H1 (cell line): ENCODE results near the gene ZNRF3. TPM values are rescaled to one million over a fixed set of nuclear protein-coding genes. Genes with fewer than 3 reads are reported as not detected.
"Not testable (repeated sequence)": the region's sequence is repeated elsewhere in the genome, so short reads cannot be mapped to it uniquely, and the experiment has no call there.

Experiments used
- CTCF ChIA-PET: fragments of 300-600 bp; sonication (Branson Sonifier 250); formaldehyde crosslinking; loops from one replicate; lab custom pipeline; 2021; ENCODE audit not compliant: partially characterized antibody; lab: Charles Lee
- POLR2A ChIA-PET: fragments of 300-600 bp; sonication (Branson Sonifier 250); formaldehyde crosslinking; loops from one replicate; lab custom pipeline; 2021; ENCODE audit warnings: inconsistent platforms; ENCODE audit not compliant: partially characterized antibody; lab: Charles Lee
- DNase-seq, 2 experiments: peaks; one replicate each; pipeline versions ENCODE4 v3.0.0 to v3.0.0-alpha.2; 2010 to 2022; ENCODE audit warnings: low spot score in 2 of 2, low read depth in 1 of 2, mixed read lengths in 1 of 2
- FAIRE-seq: peaks from 2 replicates; lab custom pipeline; 2011; peaks lifted over from hg19 to GRCh38; lab: Jason Lieb, UNC
- H2AFZ ChIP-seq: 2 replicates; pipeline ENCODE4 v1.8.1; 2012; ENCODE audit warnings: low read length, inconsistent platforms
- H2AK5ac ChIP-seq: 2 replicates; pipeline ENCODE4 v1.6.1; 2013; ENCODE audit warnings: low read depth, low read length
- H2BK120ac ChIP-seq: replicated peaks from 2 replicates; pipeline ENCODE3; 2013; ENCODE audit warnings: low read depth, low read length, inconsistent platforms
- H2BK12ac ChIP-seq: 2 replicates; pipeline ENCODE4 v1.6.1; 2013; ENCODE audit warnings: low read depth, low read length
- H2BK15ac ChIP-seq: 2 replicates; pipeline ENCODE4 v1.6.1; 2013; ENCODE audit warnings: low read length
- H2BK20ac ChIP-seq: 2 replicates; pipeline ENCODE4 v1.6.1; 2013; ENCODE audit warnings: low read length
- H2BK5ac ChIP-seq: 2 replicates; pipeline ENCODE4 v1.6.1; 2013; ENCODE audit warnings: low read depth, low read length
- H3K14ac ChIP-seq: 2 replicates; pipeline ENCODE4 v1.6.1; 2013; ENCODE audit warnings: inconsistent platforms; ENCODE audit not compliant: insufficient read length
- H3K18ac ChIP-seq: 2 replicates; pipeline ENCODE4 v1.6.1; 2013; ENCODE audit warnings: low read length; ENCODE audit errors: extremely low read depth
- H3K23ac ChIP-seq: 2 replicates; pipeline ENCODE4 v1.6.1; 2013; ENCODE audit warnings: inconsistent platforms; ENCODE audit not compliant: insufficient read length
- H3K23me2 ChIP-seq: 2 replicates; pipeline ENCODE4 v1.6.1; 2013; ENCODE audit warnings: low read depth, low read length
- H3K27ac ChIP-seq: 2 replicates; pipeline ENCODE4 v1.6.1; 2011; ENCODE audit warnings: low read depth, low read length, inconsistent platforms
- H3K27me3 ChIP-seq, 4 experiments: replicated peaks in 1 of 4; 1 replicate in 1 of 4; 2 replicates in 3 of 4; pipeline versions ENCODE4 v1.6.1 to v1.8.1; 2011 to 2013; ENCODE audit warnings: low read length in 3 of 4, mild to moderate bottlenecking in 3 of 4, inconsistent platforms in 2 of 4, mixed read lengths in 2 of 4, moderate library complexity in 1 of 4; ENCODE audit not compliant: control insufficient read depth in 3 of 4, insufficient read depth in 3 of 4; ENCODE audit errors: extremely low read depth in 1 of 4
- H3K36me3 ChIP-seq, 4 experiments: 2 replicates each; pipeline versions ENCODE4 v1.6.1 to v1.8.1; 2011 to 2013; ENCODE audit warnings: mild to moderate bottlenecking in 4 of 4, low read length in 3 of 4, moderate library complexity in 2 of 4, control low read depth in 1 of 4, inconsistent platforms in 1 of 4; ENCODE audit not compliant: insufficient read depth in 4 of 4, control insufficient read depth in 2 of 4
- H3K4ac ChIP-seq: replicated peaks from 2 replicates; pipeline ENCODE3; 2013; ENCODE audit warnings: low read length, low read depth, mixed read lengths, inconsistent platforms; ENCODE audit not compliant: insufficient read length
- H3K4me1 ChIP-seq, 4 experiments: replicated peaks in 1 of 4; 1 replicate in 1 of 4; 2 replicates in 3 of 4; pipeline versions ENCODE4 v1.6.1 to v1.8.1; 2011 to 2013; ENCODE audit warnings: low read length in 3 of 4, inconsistent platforms in 2 of 4, mixed read lengths in 1 of 4; ENCODE audit not compliant: insufficient read depth in 4 of 4, control insufficient read depth in 3 of 4
- H3K4me2 ChIP-seq, 2 experiments: 2 replicates each; pipeline versions ENCODE4 v1.6.1 to v1.8.1; 2011 to 2013; ENCODE audit warnings: low read depth in 2 of 2, low read length in 2 of 2, control low read depth in 1 of 2, inconsistent platforms in 1 of 2, mild to moderate bottlenecking in 1 of 2; ENCODE audit not compliant: insufficient read depth in 1 of 2
- H3K4me3 ChIP-seq, 4 experiments: fragments of 200-600, 300-600 bp in 1 of 4; sonication (generic), shearing (Covaris generic), sonication (Bioruptor Twin) in 1 of 4; 2 replicates each; pipeline versions ENCODE4 v1.5.1 to v1.8.1; 2011 to 2016; ENCODE audit warnings: low read length in 4 of 4, low read depth in 3 of 4, control low read depth in 2 of 4, inconsistent platforms in 2 of 4, mild to moderate bottlenecking in 2 of 4, mixed read lengths in 1 of 4, moderate library complexity in 1 of 4; ENCODE audit not compliant: insufficient read depth in 2 of 4; ENCODE audit errors: extremely low read depth in 1 of 4
- H3K56ac ChIP-seq: replicated peaks from 2 replicates; pipeline ENCODE3; 2013; ENCODE audit warnings: low read depth, mild to moderate bottlenecking, mixed read lengths, low read length, inconsistent platforms; ENCODE audit not compliant: insufficient read length
- H3K79me1 ChIP-seq: 2 replicates; pipeline ENCODE4 v1.6.1; 2013; ENCODE audit warnings: low read depth, low read length, control low read depth
- H3K79me2 ChIP-seq, 2 experiments: 2 replicates each; pipeline versions ENCODE4 v1.6.1 to v1.8.1; 2012 to 2013; ENCODE audit warnings: low read length in 2 of 2, mild to moderate bottlenecking in 2 of 2, inconsistent platforms in 1 of 2; ENCODE audit not compliant: insufficient read depth in 2 of 2, control insufficient read depth in 1 of 2
- H3K9ac ChIP-seq, 4 experiments: replicated peaks in 1 of 4; 1 replicate in 1 of 4; 2 replicates in 3 of 4; pipeline versions ENCODE4 v1.6.1 to v1.8.1; 2011 to 2013; ENCODE audit warnings: low read depth in 3 of 4, low read length in 3 of 4, control low read depth in 2 of 4, mild to moderate bottlenecking in 2 of 4, moderate library complexity in 2 of 4, inconsistent platforms in 1 of 4; ENCODE audit errors: extremely low read depth in 1 of 4
- H3K9me3 ChIP-seq, 2 experiments: 2 replicates each; pipeline versions ENCODE4 v1.6.1 to v1.8.1; 2012 to 2013; ENCODE audit warnings: mild to moderate bottlenecking in 2 of 2, moderate library complexity in 2 of 2, control low read depth in 1 of 2, inconsistent platforms in 1 of 2, low read depth in 1 of 2, low read length in 1 of 2, mixed read lengths in 1 of 2; ENCODE audit not compliant: insufficient read depth in 2 of 2
- H4K20me1 ChIP-seq, 2 experiments: replicated peaks in 1 of 2; 2 replicates each; pipeline versions ENCODE3 to v1.8.1; 2011 to 2013; ENCODE audit warnings: inconsistent platforms in 2 of 2, low read length in 2 of 2, mild to moderate bottlenecking in 1 of 2; ENCODE audit not compliant: insufficient read depth in 2 of 2, control insufficient read depth in 1 of 2
- H4K5ac ChIP-seq: 2 replicates; pipeline ENCODE4 v1.6.1; 2013; ENCODE audit warnings: low read length, low read depth, mixed read lengths, inconsistent platforms; ENCODE audit not compliant: insufficient read length
- H4K8ac ChIP-seq: 2 replicates; pipeline ENCODE4 v1.8.0; 2013; ENCODE audit warnings: mild to moderate bottlenecking, moderate library complexity, low read length, inconsistent platforms; ENCODE audit not compliant: insufficient read depth; ENCODE audit errors: extremely low read depth
- H4K91ac ChIP-seq: replicated peaks from 2 replicates; pipeline ENCODE3; 2013; ENCODE audit warnings: low read length, mixed read lengths, inconsistent platforms; ENCODE audit not compliant: insufficient read length
- WGBS, 2 experiments: shearing (Covaris generic) in 1 of 2; methylation state at CpG; one replicate each; pipeline versions ENCODE4 v1.1.6 to v1.1.7; 2013 to 2015; ENCODE audit warnings: low lambda C conversion rate in 2 of 2, mixed read lengths in 2 of 2, inconsistent platforms in 1 of 2, low coverage in 1 of 2, missing lambda C conversion rate in 1 of 2; ENCODE audit not compliant: insufficient replicate concordance in 2 of 2, insufficient coverage in 1 of 2, insufficient read length in 1 of 2; ENCODE audit errors: extremely low coverage in 1 of 2, missing lambda C conversion rate in 1 of 2; 5-methylcytosine and 5-hydroxymethylcytosine counted together
- polyA plus RNA-seq, 7 experiments: library from polyadenylated mRNA; depleted of rRNA in 3 of 7; stranded (reverse) in 5 of 7; unstranded in 2 of 7; fragments of >200 nt in 5 of 7; fragments of 200-250 nt in 2 of 7; gene quantifications; 1 replicate in 5 of 7; 2 replicates in 1 of 7; 4 replicates in 1 of 7; pipeline versions ENCODE4 v1.2.1 to v1.2.3, GENCODE V29; 2011 to 2013; ENCODE audit warnings: missing spikeins in 2 of 7, mixed read lengths in 2 of 7
- total RNA-seq: library from RNA; stranded (reverse); fragmentation: NEBNext Ultra II Directional; extraction: Animal tissue kit (Norgen Biotek cat#: 25700); gene quantifications from 2 replicates; pipeline ENCODE4 v1.2.1, GENCODE V29; 2021

ZNRF3 gene
- total and polyA plus RNA-seq, 2 of the 8 experiments (the other 6 are each of a cell fraction or from before 2014, with no cell fraction given) = 14.1 to 21.7 TPM

DNA sequence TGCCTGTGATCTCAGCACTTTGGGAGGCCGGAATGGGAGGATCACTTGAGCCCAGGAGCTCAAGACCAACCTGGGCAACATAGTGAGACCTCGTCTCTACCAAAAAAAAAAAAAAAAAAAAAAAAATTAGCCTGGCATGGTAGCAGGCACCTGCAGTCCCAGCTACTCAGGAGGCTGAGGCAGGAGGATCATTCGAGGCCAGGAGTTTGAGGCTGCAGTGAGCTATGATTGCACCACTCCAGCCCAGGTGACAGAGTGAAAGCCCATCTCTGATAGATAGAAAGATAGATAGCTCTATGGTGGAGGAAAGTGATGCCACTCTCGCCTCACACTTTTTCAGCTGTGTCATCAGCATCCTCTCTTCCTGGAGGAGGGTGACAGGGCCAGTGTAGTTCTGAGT, 156.3 kb downstream of the ZNRF3 start:
- ChIA-PET POLR2A (interaction anchor here (0.6 to 1.5 kb wide), 5 partner anchors 14 to 237 kb away, joined by 3 to 5 read pairs (median 3); partner anchors contain the start of gene ZNRF3), CTCF (interaction anchor here (0.7 to 5.8 kb wide), 39 partner anchors 10 to 278 kb away, joined by 3 to 67 read pairs (median 5); partner anchors contain the start of gene ZNRF3)
- not testable (repeated sequence) for H2BK15ac ChIP-seq, H3K9me3 ChIP-seq, H3K23ac ChIP-seq, H3K4me2 ChIP-seq, H2BK12ac ChIP-seq, H2BK120ac ChIP-seq, H3K4me3 ChIP-seq, H3K14ac ChIP-seq, H3K79me2 ChIP-seq, H3K4ac ChIP-seq, FAIRE-seq, H3K27ac ChIP-seq, H3K18ac ChIP-seq, H4K5ac ChIP-seq, H4K91ac ChIP-seq, H3K9ac ChIP-seq, H2BK20ac ChIP-seq, H3K56ac ChIP-seq, H2AFZ ChIP-seq, H4K20me1 ChIP-seq, H4K8ac ChIP-seq, H3K27me3 ChIP-seq, H2BK5ac ChIP-seq, H3K23me2 ChIP-seq, H2AK5ac ChIP-seq, DNase-seq, H3K79me1 ChIP-seq, H3K4me1 ChIP-seq
- 83% methylated on average over 4 of the region's 4 CpGs; no CpG with 5 or more reads in 1 of the 2 experiments for WGBS, 2 experiments
- H3K36me3 ChIP-seq = peaks cover 2 to 16% (median 9%) of the 10 kb centered on the region in 4 experiments; a peak in 7 of 8 replicates
